T-helper 17 cell (primary cell): ENCODE data around the gene KLF15. TPM values are rescaled to one million over a fixed set of nuclear protein-coding genes. Genes with fewer than 3 reads are reported as not detected.

Experiments used
- ATAC-seq: fragments of 150-1000 bp; cut with Tn5 transposase; 2 replicates; pipeline ENCODE4 v1.10.0; 2021; ENCODE audit warnings: mild to moderate bottlenecking, moderate library complexity
- DNase-seq, 3 donors: peaks; one replicate each; pipeline versions ENCODE4 v3.0.0 to v3.0.0-alpha.2; 2020 to 2021
- H3K9me3 ChIP-seq: one replicate; pipeline ENCODE4 v1.7.0; 2013; ENCODE audit warnings: low read length, mild to moderate bottlenecking; ENCODE audit not compliant: control insufficient read depth, poor library complexity, severe bottlenecking
- H3K27ac Mint-ChIP-seq: one replicate; pipeline ENCODE4 v1.8.0; 2022; ENCODE audit warnings: mild to moderate bottlenecking, moderate library complexity, mixed read lengths
- H3K27me3 Mint-ChIP-seq: one replicate; pipeline ENCODE4 v1.8.0; 2022; ENCODE audit warnings: mixed read lengths
- H3K36me3 Mint-ChIP-seq: one replicate; pipeline ENCODE4 v1.8.0; 2022; ENCODE audit warnings: low read depth, mixed read lengths
- H3K4me1 Mint-ChIP-seq: one replicate; pipeline ENCODE4 v1.8.0; 2022; ENCODE audit warnings: mild to moderate bottlenecking, mixed read lengths
- H3K4me3 Mint-ChIP-seq: one replicate; pipeline ENCODE4 v1.8.0; 2022; ENCODE audit warnings: mild to moderate bottlenecking, moderate library complexity, mixed read lengths
- total RNA-seq, 4 donors: library from RNA in 2 of 4; stranded (reverse) in 2 of 4; gene quantifications; one replicate each; pipeline ENCODE4 v1.2.3 and lab custom pipeline; 2022 to 2026

The KLF15 gene
- total RNA-seq, 2 donors from 2014 or later: 0.39 TPM; not detected in 1

DNA sequence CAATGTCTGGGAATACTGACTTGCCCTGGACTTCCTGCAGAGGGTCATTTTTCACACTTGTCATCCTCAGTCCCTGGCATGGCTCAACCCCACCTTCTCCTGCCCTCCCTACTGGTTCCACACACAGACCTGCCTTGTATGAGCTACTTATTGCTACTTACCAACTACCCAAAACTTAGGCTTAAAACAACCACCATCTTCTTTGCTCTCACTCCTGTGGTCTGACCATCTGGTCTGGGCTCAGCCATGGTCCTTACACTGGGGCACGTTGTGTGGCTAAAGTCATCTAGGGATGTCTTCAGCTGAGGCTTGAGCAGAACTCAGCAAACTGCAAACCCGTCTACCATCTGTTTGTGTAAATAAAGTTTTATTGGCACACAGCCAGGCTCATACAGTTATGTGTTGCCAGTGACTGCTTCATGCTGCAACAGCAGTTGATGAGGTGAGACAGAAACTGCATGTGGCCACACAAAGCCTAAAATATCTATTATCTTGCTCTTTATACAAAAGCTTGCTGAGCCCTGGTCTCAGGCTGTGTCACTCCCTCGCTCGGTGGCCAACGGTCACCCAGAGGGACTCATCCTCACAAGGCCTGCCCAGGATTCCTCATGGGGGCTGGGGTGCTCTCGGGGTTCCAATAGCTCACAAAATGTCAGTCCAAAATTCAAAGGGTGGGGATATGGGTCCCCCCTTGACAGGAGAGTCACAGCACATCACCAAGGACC, 43.5 kb downstream of the KLF15 start:
- DNase-seq: no peak
- Mint-ChIP-seq H3K36me3 (peaks cover 2% of the 10 kb centered on the region), H3K4me3 (peak overlapping the region; percentile 26), H3K4me1 (no peaks in the 10 kb centered on the region), H3K27me3 (peaks cover 24% of the 10 kb centered on the region), H3K27ac (no peak overlapping the region)
- H3K9me3 ChIP-seq: no peaks in the 10 kb centered on the region
- no peak for ATAC-seq

DNA sequence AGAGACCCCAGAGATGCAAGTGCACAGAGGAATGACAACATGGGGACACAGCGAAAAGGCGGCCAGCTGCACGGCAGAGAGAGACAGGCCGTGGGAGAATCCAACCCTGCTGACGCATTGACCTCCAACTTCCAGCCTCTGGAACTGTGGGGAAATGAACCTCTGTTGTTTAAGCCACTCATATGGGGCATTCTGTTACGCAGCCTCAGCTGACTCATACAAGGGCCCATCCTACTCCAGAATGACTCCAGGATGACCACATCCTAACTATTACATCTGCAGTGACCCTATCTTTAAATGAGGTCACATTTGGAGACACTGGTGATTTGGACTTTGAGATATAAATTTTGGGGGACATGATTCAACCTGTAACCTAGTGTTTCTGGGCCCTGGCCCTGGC, 44.0 kb downstream of the KLF15 start:
- H3K4me3 Mint-ChIP-seq: no peak overlapping the region
- H3K9me3 ChIP-seq: no peaks in the 10 kb centered on the region
- H3K27ac Mint-ChIP-seq: no peak overlapping the region
- H3K27me3 Mint-ChIP-seq: peaks cover 27% of the 10 kb centered on the region
- no peak for ATAC-seq
- no peaks in the 10 kb centered on the region for H3K4me1 Mint-ChIP-seq
- peaks cover 2% of the 10 kb centered on the region for H3K36me3 Mint-ChIP-seq
- DNase-seq: no peak

GRCh38 chr3:126312341-126312740, 44.9 kb downstream of the KLF15 start:
- Mint-ChIP-seq H3K4me3 (no peak overlapping the region), H3K4me1 (no peaks in the 10 kb centered on the region), H3K27ac (no peak overlapping the region), H3K27me3 (peaks cover 27% of the 10 kb centered on the region), H3K36me3 (peaks cover 2% of the 10 kb centered on the region)
- ATAC-seq (no peak), DNase-seq (no peak)
- H3K9me3 ChIP-seq: no peaks in the 10 kb centered on the region

DNA sequence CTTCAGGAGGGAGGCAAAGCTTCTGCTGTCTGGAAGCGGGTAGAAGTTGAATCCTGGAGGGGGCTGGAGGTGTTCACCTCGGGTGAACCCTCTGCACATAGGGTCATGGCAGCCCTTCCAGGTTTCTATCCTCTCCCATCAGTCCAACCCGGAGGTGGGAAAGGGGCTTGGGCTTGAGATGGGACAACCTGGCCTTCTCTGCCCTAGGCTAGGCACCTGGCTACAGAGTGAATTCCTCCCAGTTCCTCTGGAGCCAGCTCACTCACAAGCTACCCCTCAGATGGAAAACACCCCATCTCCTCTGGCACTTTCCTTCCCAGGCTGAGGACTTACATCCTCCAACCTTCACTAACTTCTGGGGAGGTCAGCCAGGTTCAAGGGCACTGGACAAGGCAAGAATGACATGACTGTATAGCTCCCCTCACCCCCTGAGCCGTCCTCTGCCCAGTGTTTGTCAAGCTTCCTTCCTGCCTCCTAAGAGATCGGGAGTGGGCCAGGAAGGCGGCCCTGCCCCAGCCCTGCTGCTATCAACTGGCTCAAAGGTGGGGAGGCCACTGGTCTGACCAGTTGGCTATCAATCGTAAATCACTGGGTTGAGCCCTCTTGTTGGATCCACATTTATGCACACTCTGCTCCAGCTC, 45.8 kb downstream of the KLF15 start:
- DNase-seq (no peak), ATAC-seq (no peak)
- H3K4me3 Mint-ChIP-seq: no peak overlapping the region
- H3K36me3 Mint-ChIP-seq: peaks cover 2% of the 10 kb centered on the region
- no peak overlapping the region for H3K27ac Mint-ChIP-seq
- peaks cover 27% of the 10 kb centered on the region for H3K27me3 Mint-ChIP-seq
- H3K9me3 ChIP-seq: no peaks in the 10 kb centered on the region
- H3K4me1 Mint-ChIP-seq: no peaks in the 10 kb centered on the region

- Mint-ChIP-seq H3K27ac (no peak overlapping the region), H3K4me3 (no peak overlapping the region), H3K4me1 (no peaks in the 10 kb centered on the region), H3K36me3 (peaks cover 2% of the 10 kb centered on the region), H3K27me3 (peaks cover 21% of the 10 kb centered on the region)
- DNase-seq (no peak), ATAC-seq (no peak)
- no peaks in the 10 kb centered on the region for H3K9me3 ChIP-seq
These were observed 46.4 kb downstream of the KLF15 start for GRCh38 chr3:126310816-126311215.

- Mint-ChIP-seq H3K36me3 (peaks cover 2% of the 10 kb centered on the region), H3K27me3 (peaks cover 26% of the 10 kb centered on the region), H3K4me3 (no peak overlapping the region), H3K4me1 (no peaks in the 10 kb centered on the region), H3K27ac (no peak overlapping the region)
- ATAC-seq: no peak
- no peak for DNase-seq
- H3K9me3 ChIP-seq: no peaks in the 10 kb centered on the region
These were observed 47.1 kb downstream of the KLF15 start for GRCh38 chr3:126309861-126310655.

GRCh38 chr3:126309165-126309564, 48.0 kb downstream of the KLF15 start:
- Mint-ChIP-seq H3K4me3 (no peak overlapping the region), H3K27me3 (peaks cover 26% of the 10 kb centered on the region), H3K27ac (no peak overlapping the region), H3K4me1 (no peaks in the 10 kb centered on the region), H3K36me3 (peaks cover 2% of the 10 kb centered on the region)
- DNase-seq: no peak
- no peak for ATAC-seq
- no peaks in the 10 kb centered on the region for H3K9me3 ChIP-seq

DNA sequence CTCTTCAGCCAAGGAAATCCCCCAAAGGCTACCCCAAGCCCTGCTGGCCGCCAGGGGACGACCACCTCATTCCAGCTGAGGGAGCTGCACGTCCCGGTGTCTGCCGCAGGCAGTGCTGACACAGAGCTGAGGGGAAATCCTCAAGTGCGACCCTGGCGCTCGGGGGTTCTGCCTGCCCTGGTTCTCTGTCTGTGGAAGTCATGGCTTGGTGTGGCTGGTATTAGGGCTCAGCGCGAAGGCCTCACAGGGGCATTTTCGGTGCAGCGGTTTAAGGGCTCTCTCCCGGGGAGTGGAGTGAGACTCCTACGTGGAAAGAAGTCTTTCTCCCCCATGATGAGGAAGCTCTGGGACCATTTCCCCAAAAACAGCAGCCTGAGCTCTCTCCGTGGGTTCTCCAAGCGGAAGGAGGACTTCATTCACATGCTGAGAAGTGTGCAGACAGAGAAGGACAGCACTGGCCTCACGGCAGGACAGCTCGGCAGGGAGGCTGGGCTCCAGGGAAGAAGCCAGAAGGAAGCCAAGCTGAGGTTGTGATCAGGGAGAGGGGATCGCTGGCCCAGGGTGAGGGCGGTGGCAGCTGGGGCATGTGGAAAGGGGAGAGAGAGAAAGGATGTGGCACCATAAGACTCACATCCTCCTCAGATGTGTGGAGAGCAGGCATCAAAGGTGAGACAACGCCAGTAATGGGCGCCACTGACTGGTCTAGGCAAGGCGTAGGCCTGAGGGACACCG, 48.6 kb downstream of the KLF15 start:
- no peaks in the 10 kb centered on the region for H3K9me3 ChIP-seq
- Mint-ChIP-seq H3K4me3 (no peak overlapping the region), H3K27me3 (peaks cover 26% of the 10 kb centered on the region), H3K36me3 (peaks cover 2% of the 10 kb centered on the region), H3K27ac (no peak overlapping the region), H3K4me1 (no peaks in the 10 kb centered on the region)
- DNase-seq: no peak
- ATAC-seq: no peak

GRCh38 chr3:126307591-126308393, 49.4 kb downstream of the KLF15 start:
- no peak for DNase-seq
- H3K27me3 Mint-ChIP-seq: peaks cover 26% of the 10 kb centered on the region

GRCh38 chr3:126306888-126307482, 50.2 kb downstream of the KLF15 start:
- DNase-seq: no peak
- no peaks in the 10 kb centered on the region for H3K9me3 ChIP-seq
- Mint-ChIP-seq H3K27ac (no peak overlapping the region), H3K27me3 (peaks cover 26% of the 10 kb centered on the region), H3K36me3 (peaks cover 2% of the 10 kb centered on the region), H3K4me3 (no peak overlapping the region), H3K4me1 (no peaks in the 10 kb centered on the region)
- no peak for ATAC-seq

More at GRCh38 chr3:126307591-126308393, 49.4 kb downstream of the KLF15 start:
- no peak overlapping the region for H3K4me3 Mint-ChIP-seq
- H3K27ac Mint-ChIP-seq: no peak overlapping the region
- ATAC-seq: no peak
- H3K9me3 ChIP-seq: no peaks in the 10 kb centered on the region
- peaks cover 2% of the 10 kb centered on the region for H3K36me3 Mint-ChIP-seq
- no peaks in the 10 kb centered on the region for H3K4me1 Mint-ChIP-seq

GRCh38 chr3:126306397-126306796, 50.8 kb downstream of the KLF15 start:
- no peak overlapping the region for H3K27ac Mint-ChIP-seq

DNA sequence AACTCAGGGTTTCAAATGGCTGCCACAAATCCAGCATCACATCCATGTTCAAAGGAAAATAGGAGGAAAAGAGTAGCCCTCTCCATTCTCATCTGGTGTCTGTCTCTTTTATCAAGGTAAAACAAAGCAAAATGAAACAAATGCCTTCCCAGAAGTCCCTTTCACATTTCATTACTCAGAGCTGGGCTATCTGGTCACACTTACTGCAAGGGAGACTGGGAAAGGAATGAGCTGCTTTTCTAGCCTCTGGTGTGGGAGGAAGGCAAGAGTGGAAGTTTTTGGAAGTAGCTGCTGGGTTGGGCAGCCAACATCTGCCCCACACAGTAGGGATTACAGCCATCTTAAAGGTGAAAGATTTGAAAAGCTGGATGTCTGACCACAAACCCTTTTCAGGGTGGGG, 51.8 kb downstream of the KLF15 start:
- peaks cover 20% of the 10 kb centered on the region for H3K27me3 Mint-ChIP-seq
- H3K27ac Mint-ChIP-seq: no peak overlapping the region
- H3K9me3 ChIP-seq: no peaks in the 10 kb centered on the region
- ATAC-seq (no peak), DNase-seq (no peak)
- no peaks in the 10 kb centered on the region for H3K4me1 Mint-ChIP-seq
- H3K4me3 Mint-ChIP-seq: no peak overlapping the region
- H3K36me3 Mint-ChIP-seq: peaks cover 2% of the 10 kb centered on the region

More at GRCh38 chr3:126306397-126306796, 50.8 kb downstream of the KLF15 start:
- H3K9me3 ChIP-seq: no peaks in the 10 kb centered on the region
- ATAC-seq (no peak), DNase-seq (no peak)
- Mint-ChIP-seq H3K4me3 (no peak overlapping the region), H3K4me1 (no peaks in the 10 kb centered on the region), H3K27me3 (peaks cover 20% of the 10 kb centered on the region), H3K36me3 (peaks cover 2% of the 10 kb centered on the region)
